ENCODE data around the gene CUL4A. TPM values are rescaled to one million over a fixed set of nuclear protein-coding genes. Genes with fewer than 3 reads are reported as not detected.
"Not testable (repeated sequence)": the region's sequence is repeated elsewhere in the genome, so short reads cannot be mapped to it uniquely, and the experiment has no call there.

Gene CUL4A
- total RNA-seq, 1 donor from 2014 or later: 81.3 TPM

DNA sequence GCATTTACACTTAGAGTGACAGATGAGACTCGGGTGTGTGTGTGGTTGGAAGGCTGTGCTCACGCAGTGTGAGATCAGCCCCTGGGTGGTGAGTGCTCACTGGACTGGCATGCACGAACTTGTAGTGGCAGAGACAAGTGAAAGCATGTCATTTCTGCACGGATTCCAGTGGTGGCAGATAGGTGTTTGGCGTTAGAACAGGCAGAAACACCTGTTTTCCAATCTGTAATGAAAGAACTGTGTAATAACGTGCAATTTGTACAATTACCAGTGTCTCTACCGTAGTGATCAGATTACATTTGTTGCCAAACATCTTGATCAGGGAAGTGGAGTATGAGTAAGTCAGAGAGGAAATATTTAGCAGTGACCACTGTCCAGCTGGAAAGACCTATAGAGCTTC, 95.8 kb downstream of the CUL4A start:
- peak overlapping the region; percentile 58 for H3K4me3 Mint-ChIP-seq (ENCODE audit: unreplicated experiment)
- Histone ChIP-seq H3K4me2 (ENCODE audit: low read length) (peak overlapping the region; percentile 50), H3K4me1 (ENCODE audit: insufficient read depth, low read length) (peaks cover 12% of the 10 kb centered on the region), H3K9ac (ENCODE audit: low read length) (peak overlapping the region; percentile 9), H3K36me3 (ENCODE audit: insufficient read depth, low read length) (peaks cover 8% of the 10 kb centered on the region), H3K4me3 (ENCODE audit: insufficient read depth, low read depth, low read length) (no peak overlapping the region), H3K9me3 (ENCODE audit: insufficient read depth, low read depth, low read length) (no peaks in the 10 kb centered on the region), H2AFZ (ENCODE audit: low read depth, low read length) (no peak overlapping the region), H3K27ac (ENCODE audit: low read depth, low read length) (no peak overlapping the region), H4K20me1 (ENCODE audit: insufficient read depth, low read length) (peaks cover 74% of the 10 kb centered on the region), H3K27me3 (ENCODE audit: insufficient read depth, low read length) (no peaks in the 10 kb centered on the region), H3K79me2 (ENCODE audit: insufficient read depth, low read length) (peaks cover 94% of the 10 kb centered on the region)
- no peaks in the 10 kb centered on the region for H3K9me3 Mint-ChIP-seq (ENCODE audit: unreplicated experiment)
- TF ChIP-seq, protein P1, sequence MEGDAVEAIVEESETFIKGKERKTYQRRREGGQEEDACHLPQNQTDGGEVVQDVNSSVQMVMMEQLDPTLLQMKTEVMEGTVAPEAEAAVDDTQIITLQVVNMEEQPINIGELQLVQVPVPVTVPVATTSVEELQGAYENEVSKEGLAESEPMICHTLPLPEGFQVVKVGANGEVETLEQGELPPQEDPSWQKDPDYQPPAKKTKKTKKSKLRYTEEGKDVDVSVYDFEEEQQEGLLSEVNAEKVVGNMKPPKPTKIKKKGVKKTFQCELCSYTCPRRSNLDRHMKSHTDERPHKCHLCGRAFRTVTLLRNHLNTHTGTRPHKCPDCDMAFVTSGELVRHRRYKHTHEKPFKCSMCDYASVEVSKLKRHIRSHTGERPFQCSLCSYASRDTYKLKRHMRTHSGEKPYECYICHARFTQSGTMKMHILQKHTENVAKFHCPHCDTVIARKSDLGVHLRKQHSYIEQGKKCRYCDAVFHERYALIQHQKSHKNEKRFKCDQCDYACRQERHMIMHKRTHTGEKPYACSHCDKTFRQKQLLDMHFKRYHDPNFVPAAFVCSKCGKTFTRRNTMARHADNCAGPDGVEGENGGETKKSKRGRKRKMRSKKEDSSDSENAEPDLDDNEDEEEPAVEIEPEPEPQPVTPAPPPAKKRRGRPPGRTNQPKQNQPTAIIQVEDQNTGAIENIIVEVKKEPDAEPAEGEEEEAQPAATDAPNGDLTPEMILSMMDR (IDR thresholded peaks at IDR 0.05; ENCODE audit: insufficient read depth, low read depth, low read length): no peak
- no peak for TF ChIP-seq EZH2 (IDR thresholded peaks at IDR 0.05; ENCODE audit: insufficient read depth, low read length)
- DNase-seq (ENCODE audit: low read depth) (peak; percentile 73), FAIRE-seq (peak; percentile 52)
- H3K27me3 Mint-ChIP-seq (ENCODE audit: low read depth, unreplicated experiment): no peaks in the 10 kb centered on the region
- H3K4me1 Mint-ChIP-seq (ENCODE audit: low read depth, unreplicated experiment): peaks cover 25% of the 10 kb centered on the region
- H3K36me3 Mint-ChIP-seq (ENCODE audit: low read depth, unreplicated experiment): peaks cover 6% of the 10 kb centered on the region
- peak overlapping the region; percentile 51 for H3K27ac Mint-ChIP-seq (ENCODE audit: unreplicated experiment)

DNA sequence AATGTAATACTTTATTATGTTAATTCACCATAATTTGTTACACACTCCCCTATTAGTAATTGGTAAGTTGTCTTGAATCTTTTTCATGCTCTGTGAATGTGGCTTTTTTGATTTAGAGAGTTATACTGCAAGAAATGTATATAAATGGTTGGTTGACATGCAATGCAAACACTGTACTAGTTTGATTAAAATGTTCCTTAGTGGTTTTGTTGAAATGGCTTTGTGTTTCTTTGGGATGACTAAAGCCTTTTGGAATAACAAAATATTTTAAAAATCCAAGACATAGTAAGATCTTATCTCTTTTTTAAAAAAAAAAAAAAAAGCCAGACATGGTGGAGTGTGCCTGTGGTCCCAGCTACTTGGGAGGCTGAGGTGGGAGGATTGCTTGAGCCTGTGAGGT, 98.1 kb downstream of the CUL4A start:
- peaks cover 82% of the 10 kb centered on the region for H3K79me2 ChIP-seq (ENCODE audit: insufficient read depth, low read length)
- H3K4me3 ChIP-seq (ENCODE audit: insufficient read depth, low read depth, low read length): no peak overlapping the region
- H3K27ac ChIP-seq (ENCODE audit: low read depth, low read length): no peak overlapping the region
- TF ChIP-seq EZH2 (IDR thresholded peaks at IDR 0.05; ENCODE audit: insufficient read depth, low read length): no peak
- TF ChIP-seq, protein P1 (IDR thresholded peaks at IDR 0.05; ENCODE audit: insufficient read depth, low read depth, low read length): no peak
- no peak overlapping the region for H3K4me2 ChIP-seq (ENCODE audit: low read length)
- Mint-ChIP-seq H3K4me1 (ENCODE audit: low read depth, unreplicated experiment) (peaks cover 25% of the 10 kb centered on the region), H3K4me3 (ENCODE audit: unreplicated experiment) (no peak overlapping the region), H3K36me3 (ENCODE audit: low read depth, unreplicated experiment) (peaks cover 11% of the 10 kb centered on the region), H3K9me3 (ENCODE audit: unreplicated experiment) (no peaks in the 10 kb centered on the region), H3K27ac (ENCODE audit: unreplicated experiment) (no peak overlapping the region), H3K27me3 (ENCODE audit: low read depth, unreplicated experiment) (no peaks in the 10 kb centered on the region)
- H3K36me3 ChIP-seq (ENCODE audit: insufficient read depth, low read length): peaks cover 12% of the 10 kb centered on the region
- no peaks in the 10 kb centered on the region for H3K9me3 ChIP-seq (ENCODE audit: insufficient read depth, low read depth, low read length)
- H3K9ac ChIP-seq (ENCODE audit: low read length): no peak overlapping the region
- peaks cover 81% of the 10 kb centered on the region for H4K20me1 ChIP-seq (ENCODE audit: insufficient read depth, low read length)
- H3K27me3 ChIP-seq (ENCODE audit: insufficient read depth, low read length): no peaks in the 10 kb centered on the region
- no peak for FAIRE-seq
- H2AFZ ChIP-seq (ENCODE audit: low read depth, low read length): no peak overlapping the region
- peak; percentile 23 for DNase-seq (ENCODE audit: low read depth)
- peaks cover 12% of the 10 kb centered on the region for H3K4me1 ChIP-seq (ENCODE audit: insufficient read depth, low read length)

DNA sequence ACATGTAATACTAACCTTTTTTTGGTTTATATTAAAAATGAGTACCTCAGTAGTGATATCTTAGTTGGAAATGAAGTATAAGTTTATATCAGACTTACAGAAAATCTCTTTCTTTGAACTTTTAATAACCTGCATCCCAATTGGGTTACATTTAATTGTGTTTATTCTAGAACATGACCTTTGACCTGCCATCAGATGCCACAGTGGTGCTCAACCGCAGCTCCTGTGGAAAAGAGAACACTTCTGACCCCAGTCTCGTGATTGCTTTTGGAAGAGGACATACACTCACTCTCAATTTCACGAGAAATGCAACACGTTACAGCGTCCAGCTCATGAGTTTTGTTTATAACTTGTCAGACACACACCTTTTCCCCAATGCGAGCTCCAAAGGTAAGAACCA, 100.1 kb downstream of the CUL4A start:
- Mint-ChIP-seq H3K4me3 (ENCODE audit: unreplicated experiment) (no peak overlapping the region), H3K36me3 (ENCODE audit: low read depth, unreplicated experiment) (peaks cover 9% of the 10 kb centered on the region), H3K27me3 (ENCODE audit: low read depth, unreplicated experiment) (no peaks in the 10 kb centered on the region), H3K27ac (ENCODE audit: unreplicated experiment) (no peak overlapping the region), H3K9me3 (ENCODE audit: unreplicated experiment) (no peaks in the 10 kb centered on the region), H3K4me1 (ENCODE audit: low read depth, unreplicated experiment) (peaks cover 16% of the 10 kb centered on the region)
- Histone ChIP-seq H3K9ac (ENCODE audit: low read length) (no peak overlapping the region), H3K79me2 (ENCODE audit: insufficient read depth, low read length) (peaks cover 73% of the 10 kb centered on the region), H3K36me3 (ENCODE audit: insufficient read depth, low read length) (peaks cover 12% of the 10 kb centered on the region), H3K4me2 (ENCODE audit: low read length) (no peak overlapping the region), H4K20me1 (ENCODE audit: insufficient read depth, low read length) (peaks cover 67% of the 10 kb centered on the region), H3K4me3 (ENCODE audit: insufficient read depth, low read depth, low read length) (no peak overlapping the region), H3K9me3 (ENCODE audit: insufficient read depth, low read depth, low read length) (no peaks in the 10 kb centered on the region), H3K27ac (ENCODE audit: low read depth, low read length) (no peak overlapping the region), H2AFZ (ENCODE audit: low read depth, low read length) (no peak overlapping the region), H3K27me3 (ENCODE audit: insufficient read depth, low read length) (no peaks in the 10 kb centered on the region), H3K4me1 (ENCODE audit: insufficient read depth, low read length) (peaks cover 12% of the 10 kb centered on the region)
- DNase-seq (ENCODE audit: low read depth) (no peak), FAIRE-seq (no peak)
- TF ChIP-seq, protein P1 (IDR thresholded peaks at IDR 0.05; ENCODE audit: insufficient read depth, low read depth, low read length): no peak
- TF ChIP-seq EZH2 (IDR thresholded peaks at IDR 0.05; ENCODE audit: insufficient read depth, low read length): no peak

DNA sequence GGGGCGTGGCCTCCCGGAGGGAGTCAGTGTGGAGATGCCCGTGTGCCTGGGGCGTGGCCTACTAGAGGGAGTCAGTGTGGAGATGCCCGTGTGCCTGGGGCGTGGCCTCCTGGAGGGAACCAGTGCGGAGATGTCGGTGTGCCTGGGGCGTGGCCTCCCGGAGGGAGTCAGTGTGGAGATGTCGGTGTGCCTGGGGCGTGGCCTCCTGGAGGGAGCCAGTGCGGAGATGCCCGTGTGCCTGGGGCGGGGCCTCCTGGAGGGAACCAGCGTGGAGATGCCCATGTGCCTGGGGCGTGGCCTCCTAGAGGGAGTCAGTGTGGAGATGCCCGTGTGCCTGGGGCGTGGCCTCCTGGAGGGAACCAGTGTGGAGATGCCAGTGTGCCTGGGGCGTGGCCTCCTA, 104.7 kb downstream of the CUL4A start:
- not testable (repeated sequence) for H3K9me3 Mint-ChIP-seq (ENCODE audit: unreplicated experiment); H3K27me3 Mint-ChIP-seq (ENCODE audit: low read depth, unreplicated experiment); H3K27me3 ChIP-seq (ENCODE audit: insufficient read depth, low read length); DNase-seq (ENCODE audit: low read depth); H3K9me3 ChIP-seq (ENCODE audit: insufficient read depth, low read depth, low read length); H3K27ac Mint-ChIP-seq (ENCODE audit: unreplicated experiment); H2AFZ ChIP-seq (ENCODE audit: low read depth, low read length); H3K9ac ChIP-seq (ENCODE audit: low read length); H3K27ac ChIP-seq (ENCODE audit: low read depth, low read length); H3K36me3 Mint-ChIP-seq (ENCODE audit: low read depth, unreplicated experiment); H3K4me3 Mint-ChIP-seq (ENCODE audit: unreplicated experiment); H3K4me3 ChIP-seq (ENCODE audit: insufficient read depth, low read depth, low read length); H3K4me1 ChIP-seq (ENCODE audit: insufficient read depth, low read length); H3K4me1 Mint-ChIP-seq (ENCODE audit: low read depth, unreplicated experiment); FAIRE-seq; H3K4me2 ChIP-seq (ENCODE audit: low read length)
- peaks cover 48% of the 10 kb centered on the region for H3K79me2 ChIP-seq (ENCODE audit: insufficient read depth, low read length)
- peaks cover 17% of the 10 kb centered on the region for H3K36me3 ChIP-seq (ENCODE audit: insufficient read depth, low read length)
- peaks cover 68% of the 10 kb centered on the region for H4K20me1 ChIP-seq (ENCODE audit: insufficient read depth, low read length)
